GM12873 (cell line): ENCODE results near the gene PIP5K1B.
A peak's percentile ranks its signal among the peaks of the same experiment; 100 is the strongest.

Experiments used
- TF ChIP-seq, protein P1 (sequence below): IDR thresholded peaks from 2 replicates; pipeline ENCODE4 v1.5.1; 2012; ENCODE audit warnings: low read depth, mild to moderate bottlenecking, moderate library complexity, low read length, control low read depth; ENCODE audit not compliant: insufficient read depth; ENCODE audit errors: missing control alignments

Gene PIP5K1B

DNA sequence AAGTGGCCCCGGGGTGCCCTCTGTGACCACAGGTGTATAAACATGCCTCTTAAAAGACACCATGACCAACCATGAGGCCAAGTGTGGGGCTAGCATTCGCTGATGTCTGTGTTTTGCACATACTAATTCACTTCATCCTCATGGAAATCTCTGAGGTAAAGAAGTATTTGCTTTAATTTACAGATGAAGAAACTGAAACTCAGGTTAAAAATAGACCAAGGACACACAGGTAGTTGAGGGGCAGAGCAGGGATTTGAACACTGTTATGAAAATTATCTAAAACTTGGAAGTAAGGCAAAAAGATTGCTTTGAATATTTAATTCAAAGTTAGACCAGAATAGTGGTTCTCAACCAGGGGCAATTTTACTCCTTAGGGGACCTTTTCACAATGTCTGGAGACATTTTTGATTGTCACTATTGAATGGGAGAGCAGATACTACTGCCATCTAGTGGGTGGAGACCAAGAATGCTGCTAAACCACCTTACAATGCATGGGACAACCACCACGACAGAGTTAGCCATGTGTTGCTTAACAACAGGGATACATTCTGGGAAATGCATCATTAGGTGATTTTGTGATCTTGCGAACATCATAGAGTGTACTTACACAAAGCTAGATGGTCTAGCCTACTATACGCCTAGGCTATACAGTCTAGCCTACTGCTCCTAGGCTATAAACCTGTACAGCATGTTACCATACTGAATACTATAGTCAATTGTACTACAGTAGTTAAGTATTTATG is 322.5 kb downstream of the PIP5K1B start:
- TF ChIP-seq, protein P1, sequence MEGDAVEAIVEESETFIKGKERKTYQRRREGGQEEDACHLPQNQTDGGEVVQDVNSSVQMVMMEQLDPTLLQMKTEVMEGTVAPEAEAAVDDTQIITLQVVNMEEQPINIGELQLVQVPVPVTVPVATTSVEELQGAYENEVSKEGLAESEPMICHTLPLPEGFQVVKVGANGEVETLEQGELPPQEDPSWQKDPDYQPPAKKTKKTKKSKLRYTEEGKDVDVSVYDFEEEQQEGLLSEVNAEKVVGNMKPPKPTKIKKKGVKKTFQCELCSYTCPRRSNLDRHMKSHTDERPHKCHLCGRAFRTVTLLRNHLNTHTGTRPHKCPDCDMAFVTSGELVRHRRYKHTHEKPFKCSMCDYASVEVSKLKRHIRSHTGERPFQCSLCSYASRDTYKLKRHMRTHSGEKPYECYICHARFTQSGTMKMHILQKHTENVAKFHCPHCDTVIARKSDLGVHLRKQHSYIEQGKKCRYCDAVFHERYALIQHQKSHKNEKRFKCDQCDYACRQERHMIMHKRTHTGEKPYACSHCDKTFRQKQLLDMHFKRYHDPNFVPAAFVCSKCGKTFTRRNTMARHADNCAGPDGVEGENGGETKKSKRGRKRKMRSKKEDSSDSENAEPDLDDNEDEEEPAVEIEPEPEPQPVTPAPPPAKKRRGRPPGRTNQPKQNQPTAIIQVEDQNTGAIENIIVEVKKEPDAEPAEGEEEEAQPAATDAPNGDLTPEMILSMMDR, result peak; percentile 88

DNA sequence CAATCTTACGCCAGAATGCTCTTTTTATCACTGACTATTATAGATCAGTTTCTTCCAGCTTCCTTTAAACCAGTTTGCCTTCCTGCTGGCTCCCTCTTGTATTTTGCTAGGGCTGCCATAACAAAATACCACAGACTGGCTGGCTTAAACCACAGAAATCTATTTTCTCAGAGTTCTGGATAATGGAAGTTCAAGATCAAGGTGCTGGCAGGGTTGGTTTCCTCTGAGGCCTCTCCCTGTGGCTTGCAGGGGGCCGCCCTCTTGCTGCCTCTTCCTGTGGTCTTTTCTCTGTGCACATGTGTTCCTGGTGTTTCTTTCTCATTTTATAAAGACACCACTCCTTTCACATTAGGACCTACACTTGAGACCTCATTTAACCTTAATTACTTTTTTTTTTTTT is 323.7 kb downstream of the PIP5K1B start:
- TF ChIP-seq, protein P1, result no peak

DNA sequence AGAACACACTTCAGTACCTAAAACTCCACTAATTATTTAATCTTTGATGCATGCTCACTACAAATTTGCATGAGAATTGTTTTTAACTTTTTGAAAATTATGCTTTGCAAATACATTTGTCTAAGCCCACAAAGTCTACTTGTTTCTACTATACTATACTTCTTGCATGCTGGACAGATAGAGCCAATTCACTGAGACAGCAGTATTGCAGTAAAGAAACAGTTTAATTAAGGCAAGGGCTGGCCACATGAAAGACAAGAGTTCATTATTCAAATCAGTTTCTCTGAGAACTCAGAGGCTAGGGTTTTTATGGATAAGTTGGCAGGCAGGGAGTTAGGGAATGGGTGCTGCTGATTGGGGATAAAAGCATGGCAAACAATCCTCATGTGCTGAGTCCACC is 324.5 kb downstream of the PIP5K1B start:
- TF ChIP-seq, protein P1, result no peak

DNA sequence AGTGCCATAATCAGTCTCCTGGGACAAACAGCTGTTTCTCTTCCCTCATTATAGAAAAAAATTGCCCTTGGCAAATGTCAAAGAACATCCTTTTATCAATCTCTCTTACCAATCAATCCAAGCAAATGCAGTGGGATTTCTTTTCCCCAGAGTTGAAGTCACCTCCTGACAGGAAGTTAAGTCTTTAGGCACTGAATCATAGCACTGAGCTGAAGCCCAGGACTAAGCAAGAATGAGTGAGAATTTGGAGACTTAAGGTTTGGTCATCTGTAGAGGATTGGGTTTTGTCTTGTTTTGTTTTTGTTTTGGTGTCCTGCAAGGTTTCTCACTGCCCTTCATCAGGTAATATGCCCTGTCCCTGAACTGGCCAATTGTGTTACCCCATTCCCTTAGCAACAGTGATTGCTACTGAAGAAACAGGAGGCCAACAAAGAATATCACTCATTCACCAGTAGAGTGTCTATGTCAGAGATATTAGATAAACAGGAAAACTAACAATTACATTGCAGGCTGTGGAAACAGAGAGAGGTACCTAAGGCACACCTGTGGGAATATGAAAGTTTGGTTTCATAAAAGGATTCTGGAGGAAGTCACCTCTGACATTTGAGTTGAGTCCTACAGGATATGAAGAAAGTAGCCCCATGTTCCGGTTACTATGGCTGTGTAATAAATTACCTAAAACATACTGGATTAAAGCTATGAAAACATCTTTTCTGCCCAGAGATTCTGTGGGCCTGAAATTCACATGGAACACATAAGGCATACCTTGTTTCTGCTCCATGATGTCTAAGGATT is 326.0 kb downstream of the PIP5K1B start:
- TF ChIP-seq, protein P1, result no peak

DNA sequence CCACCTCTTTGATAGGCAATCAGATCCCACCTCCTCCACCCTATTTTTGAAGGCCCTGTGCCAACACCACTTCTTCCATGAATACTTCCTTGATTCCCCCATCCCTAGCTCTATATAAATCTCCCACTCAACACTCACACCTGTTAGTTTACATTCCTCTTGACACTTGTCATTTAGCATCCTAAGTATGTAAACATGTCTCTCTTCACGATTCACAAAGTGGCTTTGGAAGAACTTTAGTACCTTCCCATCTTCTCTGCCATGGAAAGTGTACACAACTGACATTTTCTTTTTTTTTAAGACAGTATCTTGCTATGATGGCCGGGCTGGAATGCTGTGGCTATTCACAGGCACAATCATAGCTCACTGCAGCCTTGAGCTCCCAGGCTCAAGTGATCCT is 329.0 kb downstream of the PIP5K1B start:
- TF ChIP-seq, protein P1, result no peak

DNA sequence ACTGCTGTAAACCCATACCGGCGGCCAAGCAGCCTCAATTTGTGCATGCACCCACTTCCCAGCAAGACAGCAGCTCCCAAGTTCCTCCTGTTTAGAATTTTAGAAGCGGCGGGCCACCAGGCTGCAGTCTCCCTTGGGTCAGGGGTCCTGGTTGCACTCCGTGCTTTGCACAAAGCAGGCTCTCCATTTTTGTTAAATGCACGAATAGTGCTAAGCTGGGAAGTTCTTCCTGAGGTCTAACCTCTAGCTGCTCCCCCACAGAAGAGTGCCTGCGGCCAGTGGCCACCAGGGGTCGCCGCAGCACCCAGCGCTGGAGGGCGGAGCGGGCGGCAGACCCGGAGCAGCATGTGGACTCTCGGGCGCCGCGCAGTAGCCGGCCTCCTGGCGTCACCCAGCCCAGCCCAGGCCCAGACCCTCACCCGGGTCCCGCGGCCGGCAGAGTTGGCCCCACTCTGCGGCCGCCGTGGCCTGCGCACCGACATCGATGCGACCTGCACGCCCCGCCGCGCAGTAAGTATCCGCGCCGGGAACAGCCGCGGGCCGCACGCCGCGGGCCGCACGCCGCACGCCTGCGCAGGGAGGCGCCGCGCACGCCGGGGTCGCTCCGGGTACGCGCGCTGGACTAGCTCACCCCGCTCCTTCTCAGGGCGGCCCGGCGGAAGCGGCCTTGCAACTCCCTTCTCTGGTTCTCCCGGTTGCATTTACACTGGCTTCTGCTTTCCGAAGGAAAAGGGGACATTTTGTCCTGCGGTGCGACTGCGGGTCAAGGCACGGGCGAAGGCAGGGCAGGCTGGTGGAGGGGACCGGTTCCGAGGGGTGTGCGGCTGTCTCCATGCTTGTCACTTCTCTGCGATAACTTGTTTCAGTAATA is 330.6 kb downstream of the PIP5K1B start, which contains the start of gene FXN:
Gene FXN (plus strand): TSS at position 315 of the 871 bp plus-strand sequence. CDS start 31 bp downstream, at position 346.
- TF ChIP-seq, protein P1, result peak; percentile 98

DNA sequence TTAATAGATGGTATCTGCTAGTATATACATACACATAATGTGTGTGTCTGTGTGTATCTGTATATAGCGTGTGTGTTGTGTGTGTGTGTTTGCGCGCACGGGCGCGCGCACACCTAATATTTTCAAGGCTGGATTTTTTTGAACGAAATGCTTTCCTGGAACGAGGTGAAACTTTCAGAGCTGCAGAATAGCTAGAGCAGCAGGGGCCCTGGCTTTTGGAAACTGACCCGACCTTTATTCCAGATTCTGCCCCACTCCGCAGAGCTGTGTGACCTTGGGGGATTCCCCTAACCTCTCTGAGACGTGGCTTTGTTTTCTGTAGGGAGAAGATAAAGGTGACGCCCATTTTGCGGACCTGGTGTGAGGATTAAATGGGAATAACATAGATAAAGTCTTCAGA is 331.3 kb downstream of the PIP5K1B start:
- TF ChIP-seq, protein P1, result no peak
